Muscle layer of duodenum (tissue), 2 donors: ENCODE measurements around the gene SETBP1.

Experiments used
- H3K27ac ChIP-seq: one replicate; pipeline ENCODE4 v1.7.0; 2013; ENCODE audit warnings: mild to moderate bottlenecking, low read length
- H3K27me3 ChIP-seq: one replicate; pipeline ENCODE4 v1.7.0; 2013; ENCODE audit warnings: low read depth, mild to moderate bottlenecking, control low read depth, low read length
- H3K36me3 ChIP-seq, 2 donors: one replicate each; pipeline ENCODE4 v1.7.0; 2013; ENCODE audit warnings: low read length in 2 of 2, control low read depth in 1 of 2, mild to moderate bottlenecking in 1 of 2; ENCODE audit not compliant: insufficient read depth in 2 of 2, control insufficient read depth in 1 of 2
- H3K4me1 ChIP-seq, 2 donors: one replicate each; pipeline ENCODE4 v1.7.0; 2013; ENCODE audit warnings: low read length in 2 of 2, mild to moderate bottlenecking in 2 of 2, control low read depth in 1 of 2, moderate library complexity in 1 of 2; ENCODE audit not compliant: insufficient read depth in 2 of 2, control insufficient read depth in 1 of 2
- H3K4me3 ChIP-seq, 2 donors: one replicate each; pipeline ENCODE4 v1.7.0; 2013; ENCODE audit warnings: low read length in 2 of 2, low read depth in 1 of 2, mild to moderate bottlenecking in 1 of 2
- H3K9me3 ChIP-seq, 2 donors: one replicate each; pipeline ENCODE4 v1.7.0; 2013; ENCODE audit warnings: low read length in 2 of 2, control low read depth in 1 of 2, mild to moderate bottlenecking in 1 of 2; ENCODE audit not compliant: control insufficient read depth in 1 of 2
- donor health status: healthy.

SETBP1 gene

DNA sequence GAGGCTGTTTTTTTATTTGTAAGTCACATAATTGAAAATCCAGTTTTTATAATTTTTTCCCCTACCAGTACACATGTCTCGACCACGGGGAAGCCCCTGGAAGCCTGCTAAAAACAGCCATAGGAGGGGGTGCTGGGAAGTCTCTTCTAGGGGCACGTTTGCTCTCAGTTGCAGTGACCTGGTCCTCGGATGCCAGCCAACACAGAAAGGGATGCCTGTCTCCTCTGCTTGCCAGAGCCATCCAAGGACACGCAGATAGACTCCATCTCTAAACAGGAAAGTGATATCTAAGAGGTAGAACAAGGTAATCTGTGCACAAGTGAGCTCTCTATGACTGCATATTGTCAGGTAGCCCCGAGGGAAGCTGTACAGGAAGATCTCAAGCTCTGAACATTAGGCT lies 255.8 kb downstream of the SETBP1 start:
- H3K27me3 ChIP-seq, result no peaks in the 10 kb centered on the region
- H3K9me3 ChIP-seq, result peaks cover 0 to 8% of the 10 kb centered on the region in 2 donors
- no peaks in the 10 kb centered on the region for H3K36me3 ChIP-seq
- H3K27ac ChIP-seq, result no peak overlapping the region
- no peak overlapping the region for H3K4me3 ChIP-seq
- peaks cover 0 to 5% of the 10 kb centered on the region in 2 donors for H3K4me1 ChIP-seq

DNA sequence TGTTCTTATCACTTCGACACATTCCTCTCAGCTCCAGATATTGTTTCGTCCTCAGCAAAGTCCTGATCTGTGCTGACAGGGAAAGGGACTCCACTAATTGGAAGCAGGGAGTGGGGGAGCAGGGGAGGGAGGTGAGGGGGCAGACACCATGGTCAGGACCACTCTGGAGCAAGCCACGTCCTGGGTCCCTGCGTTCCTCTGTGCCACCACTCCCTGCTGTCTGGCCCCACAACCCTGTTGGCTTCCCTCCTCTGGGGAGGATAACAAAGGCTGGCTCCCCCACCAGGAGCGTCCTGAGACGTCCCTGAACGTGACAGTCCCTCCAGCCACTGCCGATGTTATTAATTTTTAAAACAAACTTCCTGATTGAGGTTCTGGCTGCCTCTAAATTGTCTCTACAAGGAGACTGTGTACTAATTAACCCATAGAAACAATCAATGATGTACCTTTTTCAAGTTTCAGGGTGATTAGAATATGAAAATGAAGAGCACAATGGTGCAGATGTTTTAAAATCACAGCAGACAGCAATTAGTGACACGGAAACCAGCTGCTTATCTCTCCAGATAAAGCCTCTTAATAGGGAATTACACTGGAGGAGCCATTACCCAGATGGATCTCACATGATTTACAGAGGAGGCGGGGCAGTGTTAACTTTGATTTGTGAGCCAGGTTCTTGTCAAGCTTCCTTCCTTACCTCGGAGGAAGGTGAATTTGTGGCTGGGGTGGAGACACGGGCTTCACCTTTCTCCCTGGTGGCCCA lies 257.5 kb downstream of the SETBP1 start:
- H3K27ac ChIP-seq, result no peak overlapping the region
- H3K36me3 ChIP-seq, result no peaks in the 10 kb centered on the region
- H3K27me3 ChIP-seq, result no peaks in the 10 kb centered on the region
- no peak overlapping the region for H3K4me3 ChIP-seq
- H3K9me3 ChIP-seq, result peaks cover 0 to 7% of the 10 kb centered on the region in 2 donors
- peaks cover 0 to 5% of the 10 kb centered on the region in 2 donors for H3K4me1 ChIP-seq

DNA sequence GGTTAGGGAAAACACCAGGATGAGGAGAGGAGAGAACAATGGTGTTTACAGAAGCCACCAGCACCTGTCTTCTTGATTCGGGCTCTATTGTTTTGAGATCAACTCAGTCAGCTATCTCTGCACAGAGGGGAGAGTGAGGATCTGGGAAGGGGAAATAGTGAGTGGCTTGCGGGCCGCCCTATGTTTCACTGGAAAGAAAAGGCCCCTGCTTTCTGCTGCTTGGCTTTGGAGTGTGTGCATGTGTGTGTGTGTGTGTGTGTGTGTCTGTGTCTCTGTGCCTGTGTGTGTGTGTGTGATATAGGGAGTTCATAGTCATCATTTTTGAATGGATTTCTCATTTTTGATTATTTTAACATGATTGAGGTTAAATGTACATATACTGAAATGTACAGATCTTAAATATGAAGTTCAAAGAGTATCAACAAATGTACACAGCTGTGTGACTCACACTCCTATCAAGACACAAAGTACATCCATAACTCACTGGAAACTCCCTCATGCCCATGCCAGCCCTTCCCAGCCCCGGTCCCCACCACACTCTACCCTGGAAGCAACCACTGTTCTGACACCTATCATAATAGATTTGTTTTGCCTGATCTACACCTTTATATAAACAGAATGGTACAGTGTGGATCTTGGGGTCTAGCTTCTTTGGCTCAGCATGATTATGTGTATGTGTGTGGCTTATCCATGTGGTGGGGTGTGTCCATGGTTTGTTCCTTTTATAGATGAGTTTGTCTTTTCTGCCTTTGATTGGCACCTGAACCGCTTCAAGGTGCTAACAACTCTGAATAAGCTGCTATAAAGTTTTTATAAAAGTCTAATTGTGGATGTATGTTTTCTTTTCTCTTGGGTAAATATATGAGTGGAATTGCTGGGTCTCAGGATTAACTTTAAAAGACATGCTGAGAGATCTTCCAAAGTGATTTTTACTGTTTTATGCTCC lies 258.3 kb downstream of the SETBP1 start:
- Histone ChIP-seq H3K27me3 (no peaks in the 10 kb centered on the region), H3K27ac (no peak overlapping the region), H3K36me3 (no peaks in the 10 kb centered on the region), H3K9me3 (no peaks in the 10 kb centered on the region), H3K4me3 (no peak overlapping the region), H3K4me1 (peaks cover 0 to 11% of the 10 kb centered on the region in 2 donors)

DNA sequence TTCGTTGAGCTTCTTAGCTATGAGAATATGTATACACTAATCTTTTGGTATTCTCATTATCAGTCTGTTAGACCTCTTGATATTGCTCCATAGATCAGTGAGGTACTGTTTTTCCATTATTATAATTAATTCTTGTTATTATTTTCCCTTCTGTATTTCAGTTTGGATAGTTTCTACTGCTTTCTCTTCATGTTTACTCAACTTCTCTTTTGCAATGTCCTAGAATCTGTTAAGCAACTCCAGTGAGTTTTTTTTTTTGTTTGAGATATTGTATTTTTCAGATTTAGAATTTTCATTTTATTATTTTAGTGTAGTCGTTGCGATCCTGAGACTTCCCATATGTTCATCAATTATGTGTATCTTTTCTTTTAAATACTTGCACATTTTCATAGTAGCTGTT lies 260.8 kb downstream of the SETBP1 start:
- Histone ChIP-seq H3K9me3 (no peaks in the 10 kb centered on the region), H3K4me1 (peaks cover 0 to 13% of the 10 kb centered on the region in 2 donors), H3K27me3 (no peaks in the 10 kb centered on the region), H3K4me3 (no peak overlapping the region), H3K27ac (no peak overlapping the region), H3K36me3 (no peaks in the 10 kb centered on the region)

DNA sequence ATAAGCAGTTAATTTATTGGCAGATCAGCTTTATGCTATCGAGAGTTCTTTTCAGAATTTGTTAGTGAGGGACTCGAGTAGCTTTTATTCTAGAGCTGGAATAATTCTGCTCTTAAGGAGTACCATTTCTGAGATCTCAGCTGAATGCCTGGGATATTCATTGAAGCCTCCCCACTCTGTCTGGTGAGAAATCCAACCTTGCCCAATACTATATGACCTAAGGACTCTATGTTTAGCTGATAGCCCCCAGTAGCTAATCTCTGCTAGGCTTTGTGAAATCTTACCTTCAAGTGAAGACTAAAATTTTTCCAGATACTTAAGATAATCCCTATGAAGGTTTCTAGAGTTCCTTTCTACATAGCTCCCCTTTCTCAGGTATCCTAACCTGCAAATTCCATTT lies 261.4 kb downstream of the SETBP1 start:
- Histone ChIP-seq H3K36me3 (no peaks in the 10 kb centered on the region), H3K4me3 (no peak overlapping the region), H3K9me3 (no peaks in the 10 kb centered on the region), H3K27me3 (no peaks in the 10 kb centered on the region), H3K4me1 (peaks cover 0 to 16% of the 10 kb centered on the region in 2 donors), H3K27ac (no peak overlapping the region)

DNA sequence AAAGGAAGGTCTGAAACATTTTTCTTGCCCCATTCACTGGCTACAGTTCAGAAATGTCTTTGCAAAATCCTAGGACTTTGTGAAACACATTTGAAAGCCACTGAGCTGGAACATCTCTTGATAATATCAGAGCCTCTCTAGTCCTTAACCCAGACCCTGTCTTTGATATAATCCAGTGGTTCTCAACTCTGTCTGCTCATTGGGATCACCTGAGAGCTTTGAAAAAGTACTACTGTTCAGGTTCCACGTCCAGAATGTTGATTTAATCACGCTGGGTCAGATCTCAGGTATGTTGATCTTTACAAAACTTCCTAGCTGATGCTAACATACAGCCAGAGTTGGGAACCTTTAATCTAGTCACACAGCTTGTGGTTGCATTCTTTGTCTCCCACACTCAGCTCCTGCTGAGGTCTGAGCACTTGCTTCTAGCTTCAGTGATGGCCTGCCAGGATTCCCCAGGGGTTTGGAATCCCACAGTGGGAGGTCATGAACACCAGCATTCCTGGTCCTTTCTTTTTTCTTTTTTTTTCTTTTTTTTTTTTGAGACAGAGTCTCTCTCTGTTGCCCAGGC lies 262.7 kb downstream of the SETBP1 start:
- Histone ChIP-seq H3K27me3 (no peaks in the 10 kb centered on the region), H3K27ac (no peak overlapping the region), H3K4me1 (peaks cover 0 to 16% of the 10 kb centered on the region in 2 donors), H3K4me3 (no peak overlapping the region), H3K9me3 (no peaks in the 10 kb centered on the region), H3K36me3 (no peaks in the 10 kb centered on the region)

DNA sequence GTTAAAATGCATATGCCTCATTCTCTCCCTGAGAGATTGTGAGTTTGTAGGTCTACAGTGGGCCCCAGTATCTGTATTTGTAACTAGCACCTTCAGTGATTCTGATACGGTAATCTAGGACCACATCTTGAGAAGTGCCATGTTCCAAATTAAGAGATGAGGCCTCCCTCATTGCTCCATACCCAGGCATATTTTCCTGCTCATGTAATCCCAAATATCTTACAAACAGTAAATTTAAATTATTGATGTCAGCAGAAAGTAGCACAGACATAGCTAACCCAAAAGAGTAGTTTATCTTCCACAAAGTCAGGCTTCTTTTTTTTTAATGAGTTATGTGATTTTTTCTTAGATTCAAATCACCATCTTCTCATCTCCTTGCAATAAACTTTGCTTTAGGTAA lies 263.8 kb downstream of the SETBP1 start:
- H3K36me3 ChIP-seq, result no peaks in the 10 kb centered on the region
- H3K9me3 ChIP-seq, result no peaks in the 10 kb centered on the region
- H3K4me3 ChIP-seq, result no peak overlapping the region
- H3K27me3 ChIP-seq, result no peaks in the 10 kb centered on the region
- H3K27ac ChIP-seq, result no peak overlapping the region
- H3K4me1 ChIP-seq, result peaks cover 0 to 16% of the 10 kb centered on the region in 2 donors

DNA sequence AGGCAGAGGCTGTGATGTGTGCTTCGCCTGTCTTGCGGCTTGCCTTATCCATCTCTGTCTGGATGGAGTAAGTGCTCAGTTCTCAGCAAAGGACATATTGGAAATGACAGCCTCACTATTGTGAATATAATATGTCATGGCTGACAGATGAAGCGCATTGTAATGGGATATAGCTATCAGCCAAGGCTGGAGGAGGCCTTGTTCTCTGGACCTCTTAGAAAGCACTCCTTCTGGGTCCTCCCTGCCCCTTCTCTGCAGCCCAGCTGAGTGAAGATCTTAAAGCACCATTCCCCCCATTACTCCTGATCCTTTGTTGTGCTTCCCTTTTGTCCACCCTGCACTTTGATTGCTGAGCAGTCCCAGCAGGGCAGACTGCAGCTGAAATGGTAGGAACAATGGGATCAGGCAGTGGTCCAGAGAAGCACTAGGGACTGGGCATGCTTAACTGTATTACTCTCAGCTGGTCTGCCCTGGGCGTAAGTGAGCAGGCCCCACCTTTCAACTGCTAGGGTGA lies 265.3 kb downstream of the SETBP1 start:
- no peak overlapping the region for H3K27ac ChIP-seq
- H3K4me3 ChIP-seq, result no peak overlapping the region
- H3K27me3 ChIP-seq, result no peaks in the 10 kb centered on the region
- H3K4me1 ChIP-seq, result peaks cover 0 to 16% of the 10 kb centered on the region in 2 donors
- no peaks in the 10 kb centered on the region for H3K9me3 ChIP-seq
- H3K36me3 ChIP-seq, result peaks cover 4 to 11% of the 10 kb centered on the region in 2 donors

DNA sequence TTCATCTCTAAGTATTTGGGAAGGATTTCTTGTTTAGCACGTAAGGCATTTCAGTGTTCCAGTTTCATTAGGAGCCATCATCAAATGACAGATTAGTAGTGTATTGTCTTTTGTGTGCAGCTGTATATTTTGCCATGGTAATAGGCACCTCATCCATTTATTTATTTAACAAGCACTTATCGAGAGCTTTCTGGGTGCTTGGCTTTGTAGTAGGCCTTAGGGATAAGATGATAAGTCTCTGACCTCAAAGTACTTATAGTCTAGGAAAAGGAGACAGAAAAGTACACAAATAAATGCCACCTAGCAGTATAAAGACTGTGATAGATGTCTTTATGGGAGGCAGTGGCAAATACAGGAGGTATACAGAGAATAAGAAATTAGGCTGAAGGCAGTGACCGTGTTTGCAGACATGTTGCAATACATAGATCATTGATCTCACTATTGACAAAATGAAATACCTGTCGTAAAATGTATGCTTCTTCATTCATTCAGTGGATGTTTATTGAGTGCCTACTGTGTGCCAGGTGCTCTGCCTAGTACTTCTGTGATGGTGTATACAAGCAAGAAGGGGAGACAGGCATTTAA lies 265.9 kb downstream of the SETBP1 start:
- H3K4me1 ChIP-seq, result peaks cover 0 to 16% of the 10 kb centered on the region in 2 donors
- H3K9me3 ChIP-seq, result no peaks in the 10 kb centered on the region
- H3K4me3 ChIP-seq, result no peak overlapping the region
- H3K27me3 ChIP-seq, result no peaks in the 10 kb centered on the region
- H3K27ac ChIP-seq, result no peak overlapping the region
- peaks cover 7 to 18% of the 10 kb centered on the region in 2 donors for H3K36me3 ChIP-seq

DNA sequence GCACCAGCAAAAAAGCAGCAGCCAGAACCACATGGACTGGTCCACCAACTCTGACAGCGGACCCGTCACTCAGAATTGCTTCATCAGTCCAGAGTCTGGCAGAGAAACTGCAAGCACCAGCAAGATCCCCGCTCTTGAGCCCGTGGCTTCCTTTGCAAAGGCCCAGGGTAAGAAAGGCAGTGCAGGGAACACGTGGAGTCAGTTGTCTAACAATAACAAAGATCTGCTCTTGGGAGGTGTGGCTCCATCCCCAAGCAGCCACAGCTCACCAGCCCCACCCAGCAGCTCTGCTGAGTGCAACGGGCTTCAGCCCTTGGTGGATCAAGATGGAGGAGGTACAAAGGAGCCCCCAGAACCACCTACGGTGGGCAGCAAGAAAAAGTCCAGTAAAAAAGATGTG lies 269.3 kb downstream of the SETBP1 start:
- H3K27ac ChIP-seq, result no peak overlapping the region

More for the DNA sequence above, 269.3 kb downstream of the SETBP1 start:
- no peak overlapping the region for H3K4me3 ChIP-seq
- H3K27me3 ChIP-seq, result no peaks in the 10 kb centered on the region
- H3K9me3 ChIP-seq, result no peaks in the 10 kb centered on the region
- H3K36me3 ChIP-seq, result peaks cover 9 to 28% of the 10 kb centered on the region in 2 donors
- peaks cover 0 to 10% of the 10 kb centered on the region in 2 donors for H3K4me1 ChIP-seq
